GM21447 (cell line): Measurements from ENCODE around the gene ZNF212.
"Not testable (repeated sequence)": the region's sequence is repeated elsewhere in the genome, so short reads cannot be mapped to it uniquely, and the experiment has no call there.

Source experiments
- ATAC-seq: cut with Tn5 transposase; IDR thresholded peaks from one replicate; pipeline ENCODE4 v1.9.1; 2021; ENCODE audit not compliant: unreplicated experiment

ZNF212 gene

GRCh38 chr7:149218469-149219420, 20.7 kb upstream of the ZNF212 start:
- no peak for ATAC-seq

- ATAC-seq = no peak
These were observed 18.9 kb upstream of the ZNF212 start for GRCh38 chr7:149220534-149220933.

GRCh38 chr7:149223176-149223575, 16.3 kb upstream of the ZNF212 start:
- ATAC-seq = no peak

- ATAC-seq = no peak
These were observed 15.7 kb upstream of the ZNF212 start for GRCh38 chr7:149223761-149224160.

GRCh38 chr7:149224352-149224751, 15.1 kb upstream of the ZNF212 start:
- ATAC-seq = no peak

- ATAC-seq = no peak
These were observed 14.3 kb upstream of the ZNF212 start for GRCh38 chr7:149225106-149225505.

- no peak for ATAC-seq
These were observed 13.8 kb upstream of the ZNF212 start for GRCh38 chr7:149225656-149226055.

GRCh38 chr7:149226366-149226765, 13.1 kb upstream of the ZNF212 start:
- not testable (repeated sequence) for ATAC-seq

- no peak for ATAC-seq
These were observed 12.5 kb upstream of the ZNF212 start for GRCh38 chr7:149226840-149227494.

GRCh38 chr7:149228831-149229471, 10.5 kb upstream of the ZNF212 start:
- ATAC-seq = no peak

GRCh38 chr7:149229526-149229925, 9.9 kb upstream of the ZNF212 start:
- ATAC-seq = no peak

GRCh38 chr7:149232362-149232761, 7.1 kb upstream of the ZNF212 start:
- ATAC-seq = no peak

- not testable (repeated sequence) for ATAC-seq
These were observed 5.7 kb upstream of the ZNF212 start for GRCh38 chr7:149233655-149234204.

- ATAC-seq = no peak
These were observed 1.9 kb upstream of the ZNF212 start for GRCh38 chr7:149237502-149237901.

- ATAC-seq = no peak
These were observed 1.4 kb upstream of the ZNF212 start for GRCh38 chr7:149238051-149238450.

GRCh38 chr7:149240637-149241036, 1.2 kb downstream of the ZNF212 start:
- no peak for ATAC-seq

GRCh38 chr7:149241696-149242095, 2.2 kb downstream of the ZNF212 start:
- no peak for ATAC-seq

GRCh38 chr7:149245244-149245643, 5.8 kb downstream of the ZNF212 start:
- peak; percentile 58 for ATAC-seq

GRCh38 chr7:149245744-149246143, 6.3 kb downstream of the ZNF212 start:
- ATAC-seq = peak; percentile 13

- no peak for ATAC-seq
These were observed 9.3 kb downstream of the ZNF212 start for GRCh38 chr7:149248777-149249176.

GRCh38 chr7:149250151-149250550, 10.7 kb downstream of the ZNF212 start:
- ATAC-seq = not testable (repeated sequence)
